H9 (cell line): ENCODE results near the gene TTC23L. TPM values are rescaled to one million over a fixed set of nuclear protein-coding genes. Genes with fewer than 3 reads are reported as not detected.

Experiments
- DNase-seq: peaks from one replicate; pipeline ENCODE4 v3.0.0-alpha.2; 2017
- H2AFZ ChIP-seq: one replicate; pipeline ENCODE4 v1.6.1; 2013; ENCODE audit warnings: mild to moderate bottlenecking, low read length, control low read depth, moderate library complexity
- H2AK5ac ChIP-seq: 2 replicates; pipeline ENCODE4 v1.6.1; 2013; ENCODE audit warnings: low read length, control low read depth, mixed read lengths; ENCODE audit not compliant: insufficient read length
- H2BK120ac ChIP-seq: one replicate; pipeline ENCODE4 v1.6.1; 2013; ENCODE audit warnings: low read depth, mild to moderate bottlenecking, low read length, control low read depth, inconsistent platforms; ENCODE audit not compliant: poor library complexity, severe bottlenecking
- H2BK12ac ChIP-seq: 2 replicates; pipeline ENCODE4 v1.6.1; 2013; ENCODE audit warnings: low read length, control low read depth, mixed read lengths, low read depth; ENCODE audit not compliant: insufficient read length
- H2BK15ac ChIP-seq: 2 replicates; pipeline ENCODE4 v1.6.1; 2013; ENCODE audit warnings: low read depth, low read length, control low read depth
- H2BK20ac ChIP-seq: one replicate; pipeline ENCODE4 v1.6.1; 2013; ENCODE audit warnings: low read depth, mild to moderate bottlenecking, low read length, control low read depth, inconsistent platforms; ENCODE audit not compliant: poor library complexity, severe bottlenecking
- H2BK5ac ChIP-seq: 2 replicates; pipeline ENCODE4 v1.6.1; 2013; ENCODE audit warnings: low read length, control low read depth, mixed read lengths; ENCODE audit not compliant: insufficient read length
- H3K14ac ChIP-seq: 2 replicates; pipeline ENCODE4 v1.6.1; 2013; ENCODE audit warnings: low read length, control low read depth; ENCODE audit not compliant: insufficient read depth
- H3K18ac ChIP-seq: 2 replicates; pipeline ENCODE4 v1.6.1; 2013; ENCODE audit warnings: low read depth, mild to moderate bottlenecking, mixed read lengths, low read length, control low read depth; ENCODE audit not compliant: insufficient read length
- H3K23ac ChIP-seq: 2 replicates; pipeline ENCODE4 v1.6.1; 2013; ENCODE audit warnings: low read length, control low read depth, mixed read lengths, low read depth; ENCODE audit not compliant: insufficient read length
- H3K23me2 ChIP-seq: 2 replicates; pipeline ENCODE4 v1.6.1; 2013; ENCODE audit warnings: low read depth, mild to moderate bottlenecking, mixed read lengths, low read length, control low read depth; ENCODE audit not compliant: insufficient read length, poor library complexity, severe bottlenecking
- H3K27ac ChIP-seq: 2 replicates; pipeline ENCODE4 v1.5.1; 2013; ENCODE audit warnings: low read length, control low read depth, mixed read lengths, low read depth; ENCODE audit not compliant: insufficient read length
- H3K27me3 ChIP-seq: 2 replicates; pipeline ENCODE4 v1.6.1; 2013; ENCODE audit warnings: low read length, control low read depth, inconsistent platforms; ENCODE audit not compliant: insufficient read depth
- H3K4ac ChIP-seq: 2 replicates; pipeline ENCODE4 v1.6.1; 2013; ENCODE audit warnings: low read depth, mild to moderate bottlenecking, control low read depth, inconsistent platforms, low read length, moderate library complexity
- H3K4me1 ChIP-seq: 2 replicates; pipeline ENCODE4 v1.6.1; 2013; ENCODE audit warnings: low read length, control low read depth, inconsistent platforms; ENCODE audit not compliant: insufficient read depth
- H3K4me2 ChIP-seq: 2 replicates; pipeline ENCODE4 v1.6.1; 2013; ENCODE audit warnings: low read length, control low read depth, mixed read lengths; ENCODE audit not compliant: insufficient read length, insufficient read depth
- H3K56ac ChIP-seq: 2 replicates; pipeline ENCODE4 v1.6.1; 2013; ENCODE audit warnings: low read depth, mild to moderate bottlenecking, mixed read lengths, low read length, control low read depth; ENCODE audit not compliant: insufficient read length
- H3K79me1 ChIP-seq: 2 replicates; pipeline ENCODE4 v1.6.1; 2013; ENCODE audit warnings: low read depth, mild to moderate bottlenecking, moderate library complexity, low read length, control low read depth, inconsistent platforms; ENCODE audit not compliant: insufficient read depth, poor library complexity, severe bottlenecking
- H3K79me2 ChIP-seq: 2 replicates; pipeline ENCODE4 v1.6.1; 2013; ENCODE audit warnings: low read length, control low read depth, inconsistent platforms; ENCODE audit not compliant: insufficient read depth
- H3K9ac ChIP-seq: 2 replicates; pipeline ENCODE4 v1.6.1; 2013; ENCODE audit warnings: low read length, control low read depth, mixed read lengths; ENCODE audit not compliant: insufficient read length; ENCODE audit errors: extremely low read depth
- H3K9me3 ChIP-seq: one replicate; pipeline ENCODE4 v1.6.1; 2013; ENCODE audit warnings: low read depth, low read length, inconsistent platforms; ENCODE audit not compliant: control insufficient read depth
- H3T11ph ChIP-seq: one replicate; pipeline ENCODE4 v1.6.1; 2013; ENCODE audit warnings: mild to moderate bottlenecking, low read length, control low read depth, inconsistent platforms
- H4K20me1 ChIP-seq: one replicate; pipeline ENCODE4 v1.6.1; 2013; ENCODE audit not compliant: control insufficient read depth, insufficient read length, insufficient read depth
- H4K5ac ChIP-seq: 2 replicates; pipeline ENCODE4 v1.6.1; 2013; ENCODE audit warnings: low read depth, mild to moderate bottlenecking, mixed read lengths, low read length, control low read depth; ENCODE audit not compliant: insufficient read length
- H4K8ac ChIP-seq: replicated peaks from 2 replicates; pipeline ENCODE4 v1.6.1; 2013; ENCODE audit warnings: low read length, control low read depth, mixed read lengths, low read depth; ENCODE audit not compliant: insufficient read length
- H4K91ac ChIP-seq: 2 replicates; pipeline ENCODE4 v1.6.1; 2013; ENCODE audit warnings: low read depth, mild to moderate bottlenecking, moderate library complexity, mixed read lengths, low read length, control low read depth; ENCODE audit not compliant: insufficient read length
- H3K27ac Mint-ChIP-seq, 3 experiments: 2 replicates in 2 of 3; 3 replicates in 1 of 3; pipeline ENCODE4 v1.8.0; 2020 to 2021; ENCODE audit warnings: mixed read lengths in 3 of 3, mild to moderate bottlenecking in 1 of 3, moderate library complexity in 1 of 3
- H3K27me3 Mint-ChIP-seq: 2 replicates; pipeline ENCODE4 v1.8.0; 2021; ENCODE audit warnings: low read depth, mild to moderate bottlenecking, moderate library complexity, mixed read lengths
- H3K36me3 Mint-ChIP-seq, 3 experiments: 2 replicates in 2 of 3; 3 replicates in 1 of 3; pipeline ENCODE4 v1.8.0; 2020 to 2021; ENCODE audit warnings: low read depth in 3 of 3, mixed read lengths in 3 of 3; ENCODE audit not compliant: insufficient read depth in 1 of 3
- H3K4me1 Mint-ChIP-seq, 2 experiments: 2 replicates each; pipeline ENCODE4 v1.8.0; 2020; ENCODE audit warnings: mixed read lengths in 2 of 2
- H3K4me3 Mint-ChIP-seq, 2 experiments: 2 replicates in 1 of 2; 3 replicates in 1 of 2; pipeline ENCODE4 v1.8.0; 2020 to 2021; ENCODE audit warnings: mild to moderate bottlenecking in 2 of 2, mixed read lengths in 2 of 2, moderate library complexity in 1 of 2
- H3K9me3 Mint-ChIP-seq, 2 experiments: 2 replicates in 1 of 2; 3 replicates in 1 of 2; pipeline ENCODE4 v1.8.0; 2020; ENCODE audit warnings: mild to moderate bottlenecking in 2 of 2, mixed read lengths in 2 of 2, moderate library complexity in 1 of 2
- CTCF ChIP-seq: fragments of 200-600 bp; sonication (generic); conservative IDR thresholded peaks from 3 replicates; pipeline ENCODE4 v1.8.0; 2021; ENCODE audit warnings: antibody characterized with exemption, mild to moderate bottlenecking
- WGBS: extraction: QIAGEN DNeasy Blood & Tissue Kit; methylation state at CpG from one replicate; pipeline ENCODE4 v1.1.7; 2013; ENCODE audit warnings: missing lambda C conversion rate, low lambda C conversion rate, mixed read lengths; ENCODE audit not compliant: insufficient read length; ENCODE audit errors: extremely low coverage; 5-methylcytosine and 5-hydroxymethylcytosine counted together
- total RNA-seq: library from RNA; stranded (reverse); gene quantifications from 2 replicates; pipeline ENCODE4 v1.2.1, GENCODE V29; 2021

The TTC23L gene
- total RNA-seq, 1 experiment from 2014 or later, result 0.96 TPM

GRCh38 chr5:34886392-34887119 is 47.6 kb downstream of the TTC23L start:
- no CpG with 5 or more reads among the region's 3 CpGs for WGBS
- Histone ChIP-seq H4K91ac (no peak overlapping the region), H3K79me2 (no peaks in the 10 kb centered on the region), H3K56ac (no peak overlapping the region), H3K23me2 (no peaks in the 10 kb centered on the region), H3K4me2 (no peak overlapping the region), H2AK5ac (no peak overlapping the region), H3K23ac (no peak overlapping the region), H3K9me3 (no peaks in the 10 kb centered on the region), H2BK120ac (no peak overlapping the region), H3K9ac (no peak overlapping the region), H4K20me1 (no peaks in the 10 kb centered on the region), H3K4me1 (no peaks in the 10 kb centered on the region), H2BK12ac (no peak overlapping the region), H3K27me3 (no peaks in the 10 kb centered on the region), H3K27ac (no peak overlapping the region), H4K5ac (no peak overlapping the region), H3T11ph (no peak overlapping the region), H4K8ac (no peak overlapping the region), H2AFZ (no peak overlapping the region), H3K18ac (no peak overlapping the region), H2BK20ac (peak overlapping the region; percentile 34), H3K14ac (no peak overlapping the region), H2BK5ac (no peak overlapping the region), H2BK15ac (no peak overlapping the region), H3K79me1 (no peaks in the 10 kb centered on the region), H3K4ac (no peak overlapping the region)
- TF ChIP-seq CTCF, result no peak
- Mint-ChIP-seq H3K27ac (no peak overlapping the region), H3K36me3 (no peaks in the 10 kb centered on the region), H3K27me3 (no peaks in the 10 kb centered on the region; the same call in 1 of the 2 replicates), H3K4me1 (no peaks in the 10 kb centered on the region), H3K4me3 (no peak overlapping the region), H3K9me3 (no peaks in the 10 kb centered on the region)
- DNase-seq, result no peak
